ENCODE data around the gene PLPPR4.

- TF ChIP-seq CTCF (IDR thresholded peaks at IDR 0.05) (no peak), ZFX (IDR thresholded peaks at IDR 0.05; ENCODE audit: borderline replicate concordance) (no peak)
These were observed 11.7 kb upstream of the PLPPR4 start for GRCh38 chr1:99252630-99253029.

Measured in 22Rv1 (cell line).